Right lobe of liver (tissue), 6 donors: ENCODE measurements around the gene OTP. TPM values are rescaled to one million over a fixed set of nuclear protein-coding genes. Genes with fewer than 3 reads are reported as not detected.

ENCODE experiments used
- ATAC-seq, 4 donors: fragments of 200-7000 bp; cut with Tn5 transposase; one replicate each; pipeline ENCODE4 v1.9.1; 2020; ENCODE audit warnings: mild to moderate bottlenecking in 4 of 4, moderate library complexity in 4 of 4
- DNase-seq, 3 donors: peaks; one replicate each; pipeline ENCODE4 v3.0.0-alpha.2; 2020
- H3K27ac ChIP-seq, 3 donors: fragments of 200-600 bp; one replicate each; pipeline ENCODE4 v1.8.0; 2022
- H3K27me3 ChIP-seq, 2 donors: fragments of 200-600 bp; one replicate each; pipeline ENCODE4 v1.8.0; 2022
- H3K36me3 ChIP-seq, 4 donors: fragments of 200-600 bp; sonication (generic) in 1 of 4; one replicate each; pipeline versions ENCODE4 v1.5.1 to v1.8.0; 2017 to 2022; ENCODE audit warnings: control low read depth in 1 of 4
- H3K4me1 ChIP-seq, 4 donors: fragments of 200-600 bp; sonication (generic) in 1 of 4; one replicate each; pipeline versions ENCODE4 v1.5.1 to v1.8.0; 2017 to 2022; ENCODE audit warnings: control low read depth in 1 of 4
- H3K4me3 ChIP-seq, 3 donors: fragments of 200-600 bp; one replicate each; pipeline ENCODE4 v1.8.0; 2022
- H3K9me3 ChIP-seq, 4 donors: fragments of 200-600 bp; sonication (generic) in 1 of 4; one replicate each; pipeline versions ENCODE4 v1.5.1 to v1.8.0; 2017 to 2022; ENCODE audit warnings: control low read depth in 1 of 4
- POLR2A ChIP-seq: fragments of 450-650 bp; IDR thresholded peaks from one replicate; pipeline ENCODE4 v1.6.1; 2017; ENCODE audit warnings: antibody characterized with exemption, mild to moderate bottlenecking
- WGBS: methylation state at CpG from one replicate; pipeline ENCODE4 v1.1.6; 2018; ENCODE audit warnings: low coverage, low lambda C conversion rate; ENCODE audit not compliant: insufficient coverage; ENCODE audit errors: missing lambda C conversion rate; 5-methylcytosine and 5-hydroxymethylcytosine counted together
- intact Hi-C, 2 donors: fragments of 100-400 bp; cut with DNase I; formaldehyde crosslinking; loops; one replicate each; pipeline versions ENCODE4 v1.11.2 to v1.14.1; 2022
- total RNA-seq, 6 experiments: library from RNA; depleted of rRNA in 2 of 6; stranded (reverse); fragments of >200 nt in 2 of 6; fragmentation: NEBNext Ultra II Directional in 3 of 6; extraction: Animal tissue kit (Norgen Biotek cat#: 25700) in 3 of 6; gene quantifications; one replicate each; pipeline versions ENCODE4 v1.1.0 to v1.2.4, GENCODE V29; 2016 to 2023
- TF ChIP-seq, protein P1 (sequence below), 4 donors: fragments of 200-600 bp in 3 of 4; fragments of 450-650 bp in 1 of 4; IDR thresholded peaks; one replicate each; pipeline versions ENCODE4 v1.5.1 to v1.8.0; 2016 to 2022; ENCODE audit warnings: antibody characterized with exemption in 4 of 4, mild to moderate bottlenecking in 2 of 4
- donor health status: DM: no; HTN: yes; CAD: no.
- donor health status: DM: no; HTN: no; CAD: no.
- donor health status: DM: no; HTN: no; CAD: no.
- donor health status: DM: no; HTN: yes; CAD: no.
- donor health status: DM: no; HTN: yes; CAD: no.

Gene OTP
- total RNA-seq, 6 experiments from 2014 or later = not detected

DNA sequence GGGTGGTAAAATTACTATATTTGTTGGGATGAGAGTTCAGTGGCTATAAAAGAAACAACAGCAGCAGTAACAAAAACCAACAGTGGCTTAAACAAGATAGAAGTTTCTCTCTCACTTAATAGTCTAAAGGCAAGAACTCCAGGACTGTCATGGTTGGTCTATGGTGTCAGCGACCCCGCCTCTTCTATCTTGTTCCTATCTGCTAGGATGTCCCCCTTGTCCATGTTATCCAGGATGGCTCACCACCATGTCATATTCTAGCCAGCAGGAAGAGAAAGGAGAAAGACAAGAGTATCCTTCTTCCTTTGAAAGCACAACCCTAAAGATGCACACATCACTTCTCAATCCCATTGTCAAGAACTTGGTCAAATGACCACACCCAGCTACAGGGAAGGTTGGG is 11.3 kb upstream of the OTP start:
- Histone ChIP-seq H3K27ac (no peak overlapping the region), H3K4me3 (no peak overlapping the region), H3K27me3 (peaks cover 0 to 2% of the 10 kb centered on the region in 2 donors), H3K9me3 (peaks cover 0 to 3% (median 0%) of the 10 kb centered on the region in 4 donors), H3K4me1 (peaks cover 0 to 2% (median 0%) of the 10 kb centered on the region in 4 donors), H3K36me3 (no peaks in the 10 kb centered on the region)
- DNase-seq (no peak), ATAC-seq (no peak)
- TF ChIP-seq, protein P1, sequence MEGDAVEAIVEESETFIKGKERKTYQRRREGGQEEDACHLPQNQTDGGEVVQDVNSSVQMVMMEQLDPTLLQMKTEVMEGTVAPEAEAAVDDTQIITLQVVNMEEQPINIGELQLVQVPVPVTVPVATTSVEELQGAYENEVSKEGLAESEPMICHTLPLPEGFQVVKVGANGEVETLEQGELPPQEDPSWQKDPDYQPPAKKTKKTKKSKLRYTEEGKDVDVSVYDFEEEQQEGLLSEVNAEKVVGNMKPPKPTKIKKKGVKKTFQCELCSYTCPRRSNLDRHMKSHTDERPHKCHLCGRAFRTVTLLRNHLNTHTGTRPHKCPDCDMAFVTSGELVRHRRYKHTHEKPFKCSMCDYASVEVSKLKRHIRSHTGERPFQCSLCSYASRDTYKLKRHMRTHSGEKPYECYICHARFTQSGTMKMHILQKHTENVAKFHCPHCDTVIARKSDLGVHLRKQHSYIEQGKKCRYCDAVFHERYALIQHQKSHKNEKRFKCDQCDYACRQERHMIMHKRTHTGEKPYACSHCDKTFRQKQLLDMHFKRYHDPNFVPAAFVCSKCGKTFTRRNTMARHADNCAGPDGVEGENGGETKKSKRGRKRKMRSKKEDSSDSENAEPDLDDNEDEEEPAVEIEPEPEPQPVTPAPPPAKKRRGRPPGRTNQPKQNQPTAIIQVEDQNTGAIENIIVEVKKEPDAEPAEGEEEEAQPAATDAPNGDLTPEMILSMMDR (IDR thresholded peaks at IDR 0.05) = no peak
- no peak for TF ChIP-seq POLR2A
- intact Hi-C loops = loop anchor here in 1 of 2 donors (10.0 kb wide), 1 partner anchor 355 kb away; no protein-coding TSS in a partner anchor
- WGBS = no CpG with 5 or more reads among the region's 2 CpGs

- Histone ChIP-seq H3K36me3 (no peaks in the 10 kb centered on the region), H3K27me3 (peaks cover 26 to 36% of the 10 kb centered on the region in 2 donors), H3K9me3 (no peaks in the 10 kb centered on the region), H3K27ac (no peak overlapping the region), H3K4me1 (peaks cover 0 to 8% (median 3%) of the 10 kb centered on the region in 4 donors), H3K4me3 (peak overlapping the region in 2 of 3 donors; percentile 14 to 33)
- WGBS = 64% methylated on average over 4 of the region's 11 CpGs
- DNase-seq (no peak), ATAC-seq (no peak)
- TF ChIP-seq, protein P1 (IDR thresholded peaks at IDR 0.05) = no peak
- intact Hi-C loops = loop anchor here in 1 of 2 donors (10.0 kb wide), 1 partner anchor 359 kb away; no protein-coding TSS in a partner anchor
Observed at GRCh38 chr5:77645995-77646639, 7.6 kb upstream of the OTP start.

- Histone ChIP-seq H3K27ac (no peak overlapping the region), H3K4me3 (peak overlapping the region in 2 of 3 donors; percentile 14 to 33), H3K27me3 (peaks cover 30 to 44% of the 10 kb centered on the region in 2 donors), H3K36me3 (no peaks in the 10 kb centered on the region), H3K9me3 (no peaks in the 10 kb centered on the region), H3K4me1 (peaks cover 0 to 8% (median 3%) of the 10 kb centered on the region in 4 donors)
- peak in 2 of 3 donors; percentile 55 to 57 for DNase-seq
- TF ChIP-seq POLR2A = no peak
- TF ChIP-seq, protein P1 (IDR thresholded peaks at IDR 0.05) = peak; percentile 36 to 77 (median 64)
- WGBS = 2% methylated on average over 25 of the region's 80 CpGs
- intact Hi-C loops = loop anchor here in 1 of 2 donors (10.0 kb wide), 1 partner anchor 359 kb away; no protein-coding TSS in a partner anchor
- peak; percentile 93 to 96 (median 94) for ATAC-seq
Observed at GRCh38 chr5:77645158-77645994, 6.9 kb upstream of the OTP start.

- no peaks in the 10 kb centered on the region for H3K9me3 ChIP-seq
- 9% methylated on average over 31 of the region's 33 CpGs for WGBS
- DNase-seq = no peak
- intact Hi-C loops = loop anchor here in 1 of 2 donors (10.0 kb wide), 1 partner anchor 360 kb away; no protein-coding TSS in a partner anchor
- TF ChIP-seq POLR2A = no peak
- TF ChIP-seq, protein P1 (IDR thresholded peaks at IDR 0.05) = no peak
- H3K36me3 ChIP-seq = no peaks in the 10 kb centered on the region
- peaks cover 0 to 8% (median 3%) of the 10 kb centered on the region in 4 donors for H3K4me1 ChIP-seq
- no peak overlapping the region for H3K27ac ChIP-seq
- no peak for ATAC-seq
- peaks cover 30 to 51% of the 10 kb centered on the region in 2 donors for H3K27me3 ChIP-seq
- no peak overlapping the region for H3K4me3 ChIP-seq
Observed at GRCh38 chr5:77644371-77645157, 6.1 kb upstream of the OTP start.
